ENCODE data around the gene PIEZO2.
A peak's percentile ranks its signal among the peaks of the same experiment; 100 is the strongest.
"Not testable (repeated sequence)": the region's sequence is repeated elsewhere in the genome, so short reads cannot be mapped to it uniquely, and the experiment has no call there.

PIEZO2 gene

DNA sequence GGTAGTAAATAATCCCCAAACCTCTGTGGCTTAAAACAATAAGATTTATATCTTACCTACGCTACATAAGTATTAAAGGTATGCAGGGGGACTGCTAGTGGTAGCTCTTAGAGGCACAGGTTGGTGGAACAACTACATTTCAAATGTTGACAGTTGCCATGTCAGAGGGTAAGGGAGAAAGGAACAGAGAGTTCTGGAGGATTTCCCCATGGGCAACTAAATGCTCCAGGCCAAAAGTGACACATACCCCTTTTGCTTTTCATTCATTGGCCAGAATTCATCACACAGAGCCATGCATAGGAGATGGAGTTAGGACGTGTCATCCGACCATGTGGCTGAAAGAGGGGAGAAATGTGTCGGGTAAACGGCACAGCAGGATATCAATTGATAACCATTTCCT lies 490.4 kb downstream of the PIEZO2 start:
- H3K27me3 Mint-ChIP-seq (ENCODE audit: low read depth) = peaks cover 4% of the 10 kb centered on the region
- peaks cover 33% of the 10 kb centered on the region for H3K4me1 Mint-ChIP-seq
- H3K9me3 Mint-ChIP-seq = peaks cover 4% of the 10 kb centered on the region
- H3K36me3 Mint-ChIP-seq (ENCODE audit: low read depth) = no peaks in the 10 kb centered on the region
- H3K4me3 Mint-ChIP-seq = no peak overlapping the region
- peak overlapping the region in 1 of 3 experiments; percentile 82 for H3K27ac Mint-ChIP-seq
- TF ChIP-seq, protein P1, sequence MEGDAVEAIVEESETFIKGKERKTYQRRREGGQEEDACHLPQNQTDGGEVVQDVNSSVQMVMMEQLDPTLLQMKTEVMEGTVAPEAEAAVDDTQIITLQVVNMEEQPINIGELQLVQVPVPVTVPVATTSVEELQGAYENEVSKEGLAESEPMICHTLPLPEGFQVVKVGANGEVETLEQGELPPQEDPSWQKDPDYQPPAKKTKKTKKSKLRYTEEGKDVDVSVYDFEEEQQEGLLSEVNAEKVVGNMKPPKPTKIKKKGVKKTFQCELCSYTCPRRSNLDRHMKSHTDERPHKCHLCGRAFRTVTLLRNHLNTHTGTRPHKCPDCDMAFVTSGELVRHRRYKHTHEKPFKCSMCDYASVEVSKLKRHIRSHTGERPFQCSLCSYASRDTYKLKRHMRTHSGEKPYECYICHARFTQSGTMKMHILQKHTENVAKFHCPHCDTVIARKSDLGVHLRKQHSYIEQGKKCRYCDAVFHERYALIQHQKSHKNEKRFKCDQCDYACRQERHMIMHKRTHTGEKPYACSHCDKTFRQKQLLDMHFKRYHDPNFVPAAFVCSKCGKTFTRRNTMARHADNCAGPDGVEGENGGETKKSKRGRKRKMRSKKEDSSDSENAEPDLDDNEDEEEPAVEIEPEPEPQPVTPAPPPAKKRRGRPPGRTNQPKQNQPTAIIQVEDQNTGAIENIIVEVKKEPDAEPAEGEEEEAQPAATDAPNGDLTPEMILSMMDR (IDR thresholded peaks at IDR 0.05; ENCODE audit: unreplicated experiment in 3 of 3) = no peak

DNA sequence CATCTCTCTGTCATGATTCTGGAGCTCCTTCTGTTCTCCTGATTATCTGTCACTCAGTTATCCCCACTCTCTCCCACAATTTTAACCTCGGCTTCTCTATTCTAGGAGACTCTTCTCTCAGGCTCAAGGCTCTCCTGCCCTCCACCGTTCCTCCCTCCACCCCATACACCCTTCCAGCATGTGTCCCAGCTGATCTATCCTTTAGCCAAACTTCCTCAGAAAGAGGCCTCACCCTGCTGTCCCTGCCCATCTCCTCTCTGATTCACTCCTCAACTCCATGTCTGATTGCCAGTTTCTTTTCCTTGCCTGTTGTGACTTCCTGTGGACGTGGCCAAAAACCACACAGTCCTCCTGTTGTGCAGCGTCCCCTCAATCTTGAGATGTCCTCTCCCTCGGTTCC lies 505.4 kb downstream of the PIEZO2 start:
- not testable (repeated sequence) for H3K4me1 Mint-ChIP-seq; H3K36me3 Mint-ChIP-seq (ENCODE audit: low read depth); H3K9me3 Mint-ChIP-seq; H3K27ac Mint-ChIP-seq; H3K4me3 Mint-ChIP-seq; H3K27me3 Mint-ChIP-seq (ENCODE audit: low read depth)

DNA sequence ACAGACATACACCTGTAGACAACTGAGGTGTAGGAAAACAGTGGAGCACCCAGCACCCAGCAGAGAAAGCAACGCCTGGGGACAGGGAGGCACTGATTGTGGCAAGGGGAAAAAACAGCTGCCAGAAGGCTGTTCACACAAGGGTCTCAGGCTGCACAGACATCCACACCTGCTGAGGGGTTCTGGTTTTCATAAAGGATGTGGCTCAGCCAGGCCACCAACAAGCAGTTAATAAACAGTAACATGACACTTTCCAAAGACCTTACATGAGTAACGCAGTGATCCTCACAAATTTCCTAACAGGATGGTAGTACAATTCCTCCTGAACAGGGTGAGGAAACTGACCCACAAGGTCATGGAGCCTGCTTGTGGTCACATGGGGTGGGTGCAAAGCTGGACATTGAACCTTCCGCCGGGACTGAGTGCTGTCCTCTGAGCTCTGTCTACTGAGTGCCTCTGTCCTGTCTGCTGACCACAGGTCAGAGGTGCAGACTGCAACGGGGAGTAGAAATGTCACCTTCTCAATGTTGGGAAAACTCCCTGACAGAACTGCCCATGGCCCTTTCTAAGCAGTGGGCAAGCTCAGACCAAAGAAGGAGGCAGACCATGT lies 506.3 kb downstream of the PIEZO2 start:
- not testable (repeated sequence) for H3K4me3 Mint-ChIP-seq; H3K36me3 Mint-ChIP-seq (ENCODE audit: low read depth); H3K27ac Mint-ChIP-seq; H3K27me3 Mint-ChIP-seq (ENCODE audit: low read depth); H3K4me1 Mint-ChIP-seq; H3K9me3 Mint-ChIP-seq

DNA sequence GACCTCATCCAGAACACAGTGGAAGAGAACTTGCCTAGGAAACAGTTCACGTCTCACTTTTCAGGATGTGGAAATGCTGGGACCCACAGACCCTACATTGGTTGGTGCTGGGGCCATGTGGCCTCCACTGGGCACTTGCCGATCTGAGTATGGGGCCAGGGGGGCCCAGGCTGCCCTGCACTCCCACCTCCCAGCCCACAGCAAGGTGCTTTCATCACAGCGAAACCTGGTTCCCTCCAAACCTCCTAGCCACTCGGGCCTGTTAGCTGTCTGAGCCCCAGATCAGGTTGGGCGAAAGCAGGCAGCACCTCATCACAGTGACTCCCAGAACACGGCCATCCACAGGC lies 510.9 kb downstream of the PIEZO2 start:
- not testable (repeated sequence) for H3K9me3 Mint-ChIP-seq; H3K27ac Mint-ChIP-seq; H3K4me1 Mint-ChIP-seq; H3K36me3 Mint-ChIP-seq (ENCODE audit: low read depth); H3K27me3 Mint-ChIP-seq (ENCODE audit: low read depth); H3K4me3 Mint-ChIP-seq

DNA sequence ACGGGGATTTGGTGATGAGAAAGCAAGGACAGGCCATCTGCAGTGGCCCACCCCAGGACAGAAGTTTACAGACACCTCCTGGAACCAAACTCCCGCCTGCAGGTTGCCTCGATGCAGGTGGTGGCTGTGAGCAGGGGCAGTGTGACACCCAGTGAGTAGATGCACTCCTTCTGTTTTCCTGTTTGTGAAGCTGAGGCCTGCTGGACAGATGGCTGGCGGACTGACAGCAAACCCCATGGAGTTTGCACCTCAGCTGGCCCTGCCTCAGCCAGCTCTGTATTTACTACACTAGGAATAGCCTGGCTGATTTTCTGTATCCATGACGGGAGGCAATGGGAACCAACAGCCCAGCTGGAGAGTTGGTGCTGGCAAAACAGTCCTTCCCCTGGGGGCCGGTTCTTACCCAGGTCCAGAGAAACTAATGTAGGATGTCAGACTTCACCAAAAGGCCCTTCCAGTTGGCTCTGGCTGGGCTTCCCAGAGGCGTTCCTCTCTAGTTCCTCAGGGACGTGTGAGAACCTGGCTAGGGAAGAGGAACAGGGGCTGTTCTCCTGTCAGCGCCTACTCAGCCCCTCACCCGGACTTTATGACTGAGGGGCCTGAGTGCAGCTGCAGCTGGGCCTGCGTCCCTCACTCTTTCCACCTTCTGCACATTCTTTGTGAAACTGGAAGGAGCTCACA lies 511.4 kb downstream of the PIEZO2 start:
- H3K27me3 Mint-ChIP-seq (ENCODE audit: low read depth); H3K27ac Mint-ChIP-seq; H3K36me3 Mint-ChIP-seq (ENCODE audit: low read depth); H3K9me3 Mint-ChIP-seq; H3K4me1 Mint-ChIP-seq; H3K4me3 Mint-ChIP-seq: not testable (repeated sequence)

DNA sequence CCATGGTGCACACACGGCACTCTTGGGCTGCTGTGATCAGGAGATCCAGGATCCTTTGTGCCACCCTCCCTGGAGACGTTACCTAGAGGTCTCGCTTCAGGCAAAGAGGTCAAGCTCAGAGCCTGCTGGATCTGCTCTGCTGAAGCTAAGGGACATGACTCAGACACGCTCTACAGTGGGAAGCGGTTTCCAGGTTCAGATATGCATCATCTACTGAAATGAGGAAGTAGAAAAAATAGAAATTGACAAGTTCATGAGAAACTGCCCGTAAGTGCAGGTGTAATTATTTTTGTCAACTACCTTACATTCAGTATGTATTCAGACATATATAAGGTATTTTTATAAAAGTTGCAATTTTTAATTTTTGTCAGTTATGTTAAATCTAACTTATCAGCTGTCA lies 520.3 kb downstream of the PIEZO2 start:
- H3K4me3 Mint-ChIP-seq; H3K27ac Mint-ChIP-seq; H3K9me3 Mint-ChIP-seq; H3K27me3 Mint-ChIP-seq (ENCODE audit: low read depth); H3K36me3 Mint-ChIP-seq (ENCODE audit: low read depth); H3K4me1 Mint-ChIP-seq: not testable (repeated sequence)

DNA sequence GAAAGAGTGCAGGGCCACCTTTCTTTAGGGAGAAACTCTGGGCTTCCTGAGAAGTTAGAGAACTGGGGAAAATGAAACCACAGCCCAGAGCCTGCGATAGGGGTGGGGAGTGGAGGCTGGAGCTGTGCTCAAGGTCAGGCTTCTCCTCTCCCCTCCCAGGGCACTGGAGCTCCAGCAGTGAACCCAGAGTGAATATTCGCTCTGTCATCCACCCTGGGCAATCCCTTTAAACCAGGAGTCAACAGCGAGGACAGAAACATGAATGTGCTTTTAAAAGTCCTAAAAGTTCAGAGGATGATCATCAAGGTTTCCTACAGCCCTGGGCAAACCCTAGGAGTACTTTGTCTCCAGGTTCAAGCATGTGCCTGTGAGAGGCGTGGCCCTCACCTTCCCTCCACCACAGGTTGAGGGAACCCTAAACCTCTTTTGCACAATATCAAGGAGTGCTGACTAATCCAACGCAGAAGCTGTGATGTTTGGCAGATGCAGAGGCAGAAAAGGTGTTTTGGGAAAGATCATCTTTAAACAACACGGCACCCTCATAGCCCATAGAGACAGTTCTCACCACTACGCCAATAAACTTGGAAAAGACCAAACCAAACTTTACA lies 522.7 kb downstream of the PIEZO2 start:
- not testable (repeated sequence) for H3K4me3 Mint-ChIP-seq; H3K9me3 Mint-ChIP-seq; H3K4me1 Mint-ChIP-seq; H3K36me3 Mint-ChIP-seq (ENCODE audit: low read depth); H3K27me3 Mint-ChIP-seq (ENCODE audit: low read depth); H3K27ac Mint-ChIP-seq

DNA sequence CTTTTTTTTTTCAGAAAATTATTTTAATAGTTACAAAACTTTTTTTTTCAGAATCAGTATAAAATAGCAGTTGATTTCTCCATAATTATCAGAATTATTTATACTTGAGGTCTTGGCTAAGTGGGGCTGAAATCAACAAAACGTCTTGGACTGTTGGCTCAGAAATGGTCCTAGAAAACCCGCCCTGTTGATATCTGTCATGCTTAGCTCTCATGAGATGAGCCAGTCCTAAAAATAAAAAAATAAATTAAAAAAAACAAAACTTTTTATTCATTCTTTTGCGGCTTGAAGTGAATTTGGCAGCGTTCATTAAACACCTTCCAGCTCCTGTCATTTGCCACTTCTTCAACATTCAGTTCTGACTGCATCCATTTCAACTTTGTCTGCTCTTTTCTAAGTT lies 525.8 kb downstream of the PIEZO2 start:
- H3K27me3 Mint-ChIP-seq (ENCODE audit: low read depth); H3K9me3 Mint-ChIP-seq; H3K4me3 Mint-ChIP-seq; H3K4me1 Mint-ChIP-seq; H3K36me3 Mint-ChIP-seq (ENCODE audit: low read depth); H3K27ac Mint-ChIP-seq: not testable (repeated sequence)

DNA sequence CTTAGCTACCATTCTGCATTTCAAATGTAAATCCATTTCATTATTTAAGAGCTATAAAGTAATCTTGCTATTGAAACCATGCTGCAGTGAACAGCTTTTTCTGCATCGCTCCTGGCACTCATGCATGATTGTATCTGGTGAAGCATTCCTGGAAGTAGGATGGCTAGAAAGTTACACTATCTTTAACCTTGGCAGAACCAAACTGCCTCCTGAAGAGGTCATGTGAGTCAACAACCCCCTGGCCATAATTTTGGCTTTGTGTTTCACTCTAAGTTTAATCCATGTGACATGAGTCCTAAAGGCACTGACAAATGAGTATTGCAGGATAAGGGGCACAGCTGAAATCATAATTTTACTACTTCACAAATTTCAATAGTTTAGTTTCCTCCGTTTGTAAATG lies 526.4 kb downstream of the PIEZO2 start:
- not testable (repeated sequence) for H3K36me3 Mint-ChIP-seq (ENCODE audit: low read depth); H3K27ac Mint-ChIP-seq

DNA sequence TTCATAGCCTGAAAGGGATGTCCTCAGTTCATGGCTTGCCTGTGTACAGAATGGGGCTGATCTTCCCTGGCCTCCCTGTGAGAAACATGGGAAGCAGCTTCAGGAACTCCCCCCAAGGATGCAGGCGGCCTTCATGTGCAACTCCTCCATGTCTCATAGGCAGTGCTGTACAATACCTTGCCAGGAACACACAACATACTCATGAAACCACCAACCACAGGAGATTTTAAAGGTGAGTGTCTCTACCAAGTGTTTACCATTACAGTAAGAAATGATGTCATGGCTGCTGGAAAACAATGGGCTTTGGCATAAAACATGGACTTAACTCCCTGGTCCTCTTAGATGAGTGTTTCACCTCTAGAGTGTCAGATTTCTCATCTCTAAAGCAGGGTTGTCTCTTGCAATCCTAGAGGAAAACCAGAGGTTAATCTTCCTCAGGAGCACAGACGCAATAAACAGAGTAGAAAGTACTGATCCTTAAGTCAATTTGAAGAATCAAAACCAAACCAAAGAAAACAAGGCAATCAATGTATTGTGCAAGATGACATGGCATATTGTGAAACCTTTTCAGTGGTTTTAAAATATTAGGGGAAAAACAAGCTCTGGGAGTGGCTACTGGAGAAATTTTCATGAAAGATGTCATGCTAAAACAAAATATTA lies 528.6 kb downstream of the PIEZO2 start:
- not testable (repeated sequence) for H3K36me3 Mint-ChIP-seq (ENCODE audit: low read depth); H3K4me1 Mint-ChIP-seq; H3K27ac Mint-ChIP-seq; H3K4me3 Mint-ChIP-seq; H3K27me3 Mint-ChIP-seq (ENCODE audit: low read depth); H3K9me3 Mint-ChIP-seq

More for the DNA sequence above, 526.4 kb downstream of the PIEZO2 start:
- not testable (repeated sequence) for H3K4me1 Mint-ChIP-seq; H3K27me3 Mint-ChIP-seq (ENCODE audit: low read depth); H3K9me3 Mint-ChIP-seq; H3K4me3 Mint-ChIP-seq

Measured in nephron (organoid).